H1 (cell line): ENCODE data around the gene COL5A1. TPM values are rescaled to one million over a fixed set of nuclear protein-coding genes. Genes with fewer than 3 reads are reported as not detected.
A peak's percentile ranks its signal among the peaks of the same experiment; 100 is the strongest.

Experiments
- CTCF ChIA-PET: fragments of 300-600 bp; sonication (Branson Sonifier 250); formaldehyde crosslinking; loops from one replicate; lab custom pipeline; 2021; ENCODE audit not compliant: partially characterized antibody; lab: Charles Lee
- POLR2A ChIA-PET: fragments of 300-600 bp; sonication (Branson Sonifier 250); formaldehyde crosslinking; loops from one replicate; lab custom pipeline; 2021; ENCODE audit warnings: inconsistent platforms; ENCODE audit not compliant: partially characterized antibody; lab: Charles Lee
- DNase-seq, 2 experiments: peaks; one replicate each; pipeline versions ENCODE4 v3.0.0 to v3.0.0-alpha.2; 2010 to 2022; ENCODE audit warnings: low spot score in 2 of 2, low read depth in 1 of 2, mixed read lengths in 1 of 2
- FAIRE-seq: peaks from 2 replicates; lab custom pipeline; 2011; peaks lifted over from hg19 to GRCh38; lab: Jason Lieb, UNC
- H2AFZ ChIP-seq: 2 replicates; pipeline ENCODE4 v1.8.1; 2012; ENCODE audit warnings: low read length, inconsistent platforms
- H2AK5ac ChIP-seq: 2 replicates; pipeline ENCODE4 v1.6.1; 2013; ENCODE audit warnings: low read depth, low read length
- H2BK120ac ChIP-seq: replicated peaks from 2 replicates; pipeline ENCODE3; 2013; ENCODE audit warnings: low read depth, low read length, inconsistent platforms
- H2BK12ac ChIP-seq: 2 replicates; pipeline ENCODE4 v1.6.1; 2013; ENCODE audit warnings: low read depth, low read length
- H2BK15ac ChIP-seq: 2 replicates; pipeline ENCODE4 v1.6.1; 2013; ENCODE audit warnings: low read length
- H2BK20ac ChIP-seq: 2 replicates; pipeline ENCODE4 v1.6.1; 2013; ENCODE audit warnings: low read length
- H2BK5ac ChIP-seq: 2 replicates; pipeline ENCODE4 v1.6.1; 2013; ENCODE audit warnings: low read depth, low read length
- H3K14ac ChIP-seq: 2 replicates; pipeline ENCODE4 v1.6.1; 2013; ENCODE audit warnings: inconsistent platforms; ENCODE audit not compliant: insufficient read length
- H3K18ac ChIP-seq: 2 replicates; pipeline ENCODE4 v1.6.1; 2013; ENCODE audit warnings: low read length; ENCODE audit errors: extremely low read depth
- H3K23ac ChIP-seq: 2 replicates; pipeline ENCODE4 v1.6.1; 2013; ENCODE audit warnings: inconsistent platforms; ENCODE audit not compliant: insufficient read length
- H3K23me2 ChIP-seq: 2 replicates; pipeline ENCODE4 v1.6.1; 2013; ENCODE audit warnings: low read depth, low read length
- H3K27ac ChIP-seq: 2 replicates; pipeline ENCODE4 v1.6.1; 2011; ENCODE audit warnings: low read depth, low read length, inconsistent platforms
- H3K27me3 ChIP-seq, 4 experiments: replicated peaks in 1 of 4; 1 replicate in 1 of 4; 2 replicates in 3 of 4; pipeline versions ENCODE4 v1.6.1 to v1.8.1; 2011 to 2013; ENCODE audit warnings: low read length in 3 of 4, mild to moderate bottlenecking in 3 of 4, inconsistent platforms in 2 of 4, mixed read lengths in 2 of 4, moderate library complexity in 1 of 4; ENCODE audit not compliant: control insufficient read depth in 3 of 4, insufficient read depth in 3 of 4; ENCODE audit errors: extremely low read depth in 1 of 4
- H3K36me3 ChIP-seq, 4 experiments: 2 replicates each; pipeline versions ENCODE4 v1.6.1 to v1.8.1; 2011 to 2013; ENCODE audit warnings: mild to moderate bottlenecking in 4 of 4, low read length in 3 of 4, moderate library complexity in 2 of 4, control low read depth in 1 of 4, inconsistent platforms in 1 of 4; ENCODE audit not compliant: insufficient read depth in 4 of 4, control insufficient read depth in 2 of 4
- H3K4ac ChIP-seq: replicated peaks from 2 replicates; pipeline ENCODE3; 2013; ENCODE audit warnings: low read length, low read depth, mixed read lengths, inconsistent platforms; ENCODE audit not compliant: insufficient read length
- H3K4me1 ChIP-seq, 4 experiments: replicated peaks in 1 of 4; 1 replicate in 1 of 4; 2 replicates in 3 of 4; pipeline versions ENCODE4 v1.6.1 to v1.8.1; 2011 to 2013; ENCODE audit warnings: low read length in 3 of 4, inconsistent platforms in 2 of 4, mixed read lengths in 1 of 4; ENCODE audit not compliant: insufficient read depth in 4 of 4, control insufficient read depth in 3 of 4
- H3K4me2 ChIP-seq, 2 experiments: 2 replicates each; pipeline versions ENCODE4 v1.6.1 to v1.8.1; 2011 to 2013; ENCODE audit warnings: low read depth in 2 of 2, low read length in 2 of 2, control low read depth in 1 of 2, inconsistent platforms in 1 of 2, mild to moderate bottlenecking in 1 of 2; ENCODE audit not compliant: insufficient read depth in 1 of 2
- H3K4me3 ChIP-seq, 4 experiments: fragments of 200-600, 300-600 bp in 1 of 4; sonication (generic), shearing (Covaris generic), sonication (Bioruptor Twin) in 1 of 4; 2 replicates each; pipeline versions ENCODE4 v1.5.1 to v1.8.1; 2011 to 2016; ENCODE audit warnings: low read length in 4 of 4, low read depth in 3 of 4, control low read depth in 2 of 4, inconsistent platforms in 2 of 4, mild to moderate bottlenecking in 2 of 4, mixed read lengths in 1 of 4, moderate library complexity in 1 of 4; ENCODE audit not compliant: insufficient read depth in 2 of 4; ENCODE audit errors: extremely low read depth in 1 of 4
- H3K56ac ChIP-seq: replicated peaks from 2 replicates; pipeline ENCODE3; 2013; ENCODE audit warnings: low read depth, mild to moderate bottlenecking, mixed read lengths, low read length, inconsistent platforms; ENCODE audit not compliant: insufficient read length
- H3K79me1 ChIP-seq: 2 replicates; pipeline ENCODE4 v1.6.1; 2013; ENCODE audit warnings: low read depth, low read length, control low read depth
- H3K79me2 ChIP-seq, 2 experiments: 2 replicates each; pipeline versions ENCODE4 v1.6.1 to v1.8.1; 2012 to 2013; ENCODE audit warnings: low read length in 2 of 2, mild to moderate bottlenecking in 2 of 2, inconsistent platforms in 1 of 2; ENCODE audit not compliant: insufficient read depth in 2 of 2, control insufficient read depth in 1 of 2
- H3K9ac ChIP-seq, 4 experiments: replicated peaks in 1 of 4; 1 replicate in 1 of 4; 2 replicates in 3 of 4; pipeline versions ENCODE4 v1.6.1 to v1.8.1; 2011 to 2013; ENCODE audit warnings: low read depth in 3 of 4, low read length in 3 of 4, control low read depth in 2 of 4, mild to moderate bottlenecking in 2 of 4, moderate library complexity in 2 of 4, inconsistent platforms in 1 of 4; ENCODE audit errors: extremely low read depth in 1 of 4
- H3K9me3 ChIP-seq, 2 experiments: 2 replicates each; pipeline versions ENCODE4 v1.6.1 to v1.8.1; 2012 to 2013; ENCODE audit warnings: mild to moderate bottlenecking in 2 of 2, moderate library complexity in 2 of 2, control low read depth in 1 of 2, inconsistent platforms in 1 of 2, low read depth in 1 of 2, low read length in 1 of 2, mixed read lengths in 1 of 2; ENCODE audit not compliant: insufficient read depth in 2 of 2
- H4K20me1 ChIP-seq, 2 experiments: replicated peaks in 1 of 2; 2 replicates each; pipeline versions ENCODE3 to v1.8.1; 2011 to 2013; ENCODE audit warnings: inconsistent platforms in 2 of 2, low read length in 2 of 2, mild to moderate bottlenecking in 1 of 2; ENCODE audit not compliant: insufficient read depth in 2 of 2, control insufficient read depth in 1 of 2
- H4K5ac ChIP-seq: 2 replicates; pipeline ENCODE4 v1.6.1; 2013; ENCODE audit warnings: low read length, low read depth, mixed read lengths, inconsistent platforms; ENCODE audit not compliant: insufficient read length
- H4K8ac ChIP-seq: 2 replicates; pipeline ENCODE4 v1.8.0; 2013; ENCODE audit warnings: mild to moderate bottlenecking, moderate library complexity, low read length, inconsistent platforms; ENCODE audit not compliant: insufficient read depth; ENCODE audit errors: extremely low read depth
- H4K91ac ChIP-seq: replicated peaks from 2 replicates; pipeline ENCODE3; 2013; ENCODE audit warnings: low read length, mixed read lengths, inconsistent platforms; ENCODE audit not compliant: insufficient read length
- CTCF ChIP-seq, 3 experiments: IDR thresholded peaks; 1 replicate in 2 of 3; 2 replicates in 1 of 3; pipeline versions ENCODE4 v1.5.1 to v1.6.1; 2011; ENCODE audit warnings: low read length in 3 of 3, mild to moderate bottlenecking in 3 of 3, inconsistent platforms in 2 of 3, low read depth in 1 of 3, moderate library complexity in 1 of 3; ENCODE audit not compliant: insufficient read depth in 1 of 3; ENCODE audit errors: control extremely low read depth in 1 of 3
- WGBS, 2 experiments: shearing (Covaris generic) in 1 of 2; methylation state at CpG; one replicate each; pipeline versions ENCODE4 v1.1.6 to v1.1.7; 2013 to 2015; ENCODE audit warnings: low lambda C conversion rate in 2 of 2, mixed read lengths in 2 of 2, inconsistent platforms in 1 of 2, low coverage in 1 of 2, missing lambda C conversion rate in 1 of 2; ENCODE audit not compliant: insufficient replicate concordance in 2 of 2, insufficient coverage in 1 of 2, insufficient read length in 1 of 2; ENCODE audit errors: extremely low coverage in 1 of 2, missing lambda C conversion rate in 1 of 2; 5-methylcytosine and 5-hydroxymethylcytosine counted together
- polyA plus RNA-seq, 7 experiments: library from polyadenylated mRNA; depleted of rRNA in 3 of 7; stranded (reverse) in 5 of 7; unstranded in 2 of 7; fragments of >200 nt in 5 of 7; fragments of 200-250 nt in 2 of 7; gene quantifications; 1 replicate in 5 of 7; 2 replicates in 1 of 7; 4 replicates in 1 of 7; pipeline versions ENCODE4 v1.2.1 to v1.2.3, GENCODE V29; 2011 to 2013; ENCODE audit warnings: missing spikeins in 2 of 7, mixed read lengths in 2 of 7
- total RNA-seq: library from RNA; stranded (reverse); fragmentation: NEBNext Ultra II Directional; extraction: Animal tissue kit (Norgen Biotek cat#: 25700); gene quantifications from 2 replicates; pipeline ENCODE4 v1.2.1, GENCODE V29; 2021

Gene COL5A1
- total and polyA plus RNA-seq, 2 of the 8 experiments (the other 6 are each of a cell fraction or from before 2014, with no cell fraction given), result 3.8 to 12.0 TPM

GRCh38 chr9:134802216-134802795, 160.7 kb downstream of the COL5A1 start:
- Histone ChIP-seq H2AK5ac (no peak overlapping the region), H3K4me3 (no peak overlapping the region), H3K9ac (no peak overlapping the region), H3K27me3 (no peaks in the 10 kb centered on the region), H3K79me2 (no peaks in the 10 kb centered on the region), H3K18ac (no peak overlapping the region), H4K20me1 (no peaks in the 10 kb centered on the region), H3K36me3 (no peaks in the 10 kb centered on the region), H4K8ac (peak overlapping the region; percentile 43; the same call in 1 of the 2 replicates), H4K91ac (peak overlapping the region; percentile 80), H3K23ac (no peak overlapping the region), H2BK12ac (no peak overlapping the region), H3K9me3 (no peaks in the 10 kb centered on the region), H2BK20ac (0 out of 2 replicates have a peak overlapping the region, but pooled peaks have one; percentile 15), H3K23me2 (no peaks in the 10 kb centered on the region), H2BK5ac (no peak overlapping the region), H3K4ac (no peak overlapping the region), H3K79me1 (no peaks in the 10 kb centered on the region), H3K4me2 (no peak overlapping the region), H3K4me1 (no peaks in the 10 kb centered on the region), H3K56ac (no peak overlapping the region), H3K27ac (no peak overlapping the region), H4K5ac (no peak overlapping the region), H2AFZ (no peak overlapping the region), H3K14ac (no peak overlapping the region), H2BK120ac (no peak overlapping the region), H2BK15ac (no peak overlapping the region)
- ChIA-PET CTCF (interaction anchor here (0.6 to 1.6 kb wide), 3 partner anchors 20 to 1345 kb away, joined by 3 to 5 read pairs (median 3); no protein-coding TSS in a partner anchor), POLR2A (no interaction called here)
- no peak for DNase-seq
- WGBS, 2 experiments, result 91% methylated on average over 15 of the region's 17 CpGs; no CpG with 5 or more reads in 1 of the 2 experiments
- TF ChIP-seq CTCF (IDR thresholded peaks at IDR 0.05; ENCODE audit: control extremely low read depth in 1 of 3, insufficient read depth in 1 of 3, low read depth in 1 of 3, low read length in 3 of 3), result no peak
- no peak for FAIRE-seq
